ENCODE data around the gene DCAF11. TPM values are rescaled to one million over a fixed set of nuclear protein-coding genes. Genes with fewer than 3 reads are reported as not detected.

Gene DCAF11
- total RNA-seq, 1 donor from 2014 or later: 84.3 TPM

DNA sequence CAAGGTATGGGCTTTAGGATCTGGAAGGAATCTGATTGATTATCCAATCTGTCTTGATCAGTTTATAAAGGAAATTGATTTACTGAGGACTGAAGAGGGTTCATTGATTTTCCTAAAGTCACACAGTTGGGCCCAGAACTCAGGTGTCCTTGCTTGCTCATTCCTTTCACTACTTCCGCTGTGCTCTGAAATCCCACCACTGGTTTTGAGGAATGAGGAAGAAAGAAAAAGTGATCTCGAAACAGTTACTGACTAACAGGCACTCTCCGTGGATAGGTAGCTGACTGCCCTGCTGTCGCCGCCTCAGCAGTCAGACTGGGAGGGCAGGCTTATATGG is 15.8 kb downstream of the DCAF11 start, which contains the start of gene FITM1:
TSS of gene FITM1 (plus strand) at position 280 of the 337 bp plus-strand sequence. CDS start 905 bp downstream, outside the sequence.
- no peak for TF ChIP-seq CTCF (IDR thresholded peaks at IDR 0.05)
- Mint-ChIP-seq H3K27ac (no peak within 1 kb of the TSS), H3K4me1 (peaks cover 30% of the 10 kb centered on the region), H3K9me3 (no peaks in the 10 kb centered on the region), H3K4me3 (no peak within 1 kb of the TSS), H3K36me3 (ENCODE audit: low read depth) (peaks cover 3% of the 10 kb centered on the region), H3K27me3 (no peaks in the 10 kb centered on the region)
- intact Hi-C loops (cut with micrococcal nuclease): no loop called here
- ChIA-PET POLR2A (interaction anchor here (0.6 kb wide), 1 partner anchor 78 kb away, joined by 3 read pairs; the partner anchor contains the start of gene CARMIL3), CTCF (no interaction called here)
- ATAC-seq (ENCODE audit: low read depth): no peak
- no peak for DNase-seq

DNA sequence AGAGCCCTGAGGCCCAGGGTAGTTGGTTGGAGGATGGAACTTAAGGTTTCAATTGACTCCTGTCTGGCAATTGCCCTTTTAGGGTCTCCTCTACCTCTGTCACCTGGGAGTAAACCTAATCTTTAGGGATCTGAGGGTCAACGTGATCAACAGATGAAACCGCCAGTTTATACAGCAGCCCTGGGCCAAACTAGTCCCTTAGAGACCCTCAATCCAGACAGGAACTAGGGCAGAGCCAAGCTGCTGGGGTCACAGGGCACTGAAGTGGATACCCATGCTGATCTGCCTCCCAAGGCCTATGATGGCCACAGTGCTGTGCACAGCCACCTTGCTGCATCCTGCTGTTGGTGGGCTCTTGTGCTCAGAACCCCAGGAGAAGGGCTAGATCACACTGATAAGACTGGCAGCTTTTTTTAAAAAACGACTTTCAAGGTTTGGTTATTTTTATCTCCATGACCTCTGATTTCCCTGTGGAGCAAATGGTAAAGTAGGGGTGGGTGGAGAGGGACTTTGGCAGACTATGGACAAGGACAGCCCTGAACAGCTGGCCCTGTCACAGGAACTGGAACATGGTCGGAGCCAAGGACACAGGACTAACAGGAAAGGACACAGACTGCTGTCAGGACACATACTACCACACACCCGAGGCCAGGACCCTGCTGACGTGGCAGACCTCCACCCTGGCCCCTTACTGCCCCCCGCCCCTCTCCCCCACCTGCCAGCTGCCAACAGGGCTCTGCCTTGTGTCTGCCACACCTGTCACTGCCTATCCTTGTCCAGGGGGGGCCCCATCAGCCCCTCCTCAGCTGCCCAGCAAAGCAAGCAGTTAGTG is 16.4 kb downstream of the DCAF11 start:
- DNase-seq (no peak), ATAC-seq (ENCODE audit: low read depth) (no peak)
- Mint-ChIP-seq H3K9me3 (no peaks in the 10 kb centered on the region), H3K36me3 (ENCODE audit: low read depth) (peaks cover 3% of the 10 kb centered on the region), H3K4me3 (no peak overlapping the region), H3K27ac (no peak overlapping the region), H3K27me3 (no peaks in the 10 kb centered on the region), H3K4me1 (peaks cover 32% of the 10 kb centered on the region)
- POLR2A ChIA-PET: interaction anchor here (0.7 to 1.9 kb wide), 4 partner anchors 13 to 141 kb away, joined by 5 to 7 read pairs (median 6); partner anchors contain the start of genes DCAF11, IRF9 and NRL
- TF ChIP-seq CTCF (IDR thresholded peaks at IDR 0.05): no peak
- CTCF ChIA-PET: interaction anchor here (2.0 kb wide), 1 partner anchor 15 kb away, joined by 5 read pairs; the partner anchor contains the start of gene NRL
- intact Hi-C loops (cut with micrococcal nuclease): no loop called here

GRCh38 chr14:24131549-24131966 is 17.0 kb downstream of the DCAF11 start:
- TF ChIP-seq CTCF (IDR thresholded peaks at IDR 0.05): no peak
- Mint-ChIP-seq H3K36me3 (ENCODE audit: low read depth) (peaks cover 5% of the 10 kb centered on the region), H3K4me3 (no peak overlapping the region), H3K27me3 (no peaks in the 10 kb centered on the region), H3K27ac (no peak overlapping the region), H3K9me3 (no peaks in the 10 kb centered on the region), H3K4me1 (peaks cover 34% of the 10 kb centered on the region)
- no peak for ATAC-seq (ENCODE audit: low read depth)
- DNase-seq: no peak
- POLR2A ChIA-PET: interaction anchor here (0.7 to 1.9 kb wide), 4 partner anchors 14 to 142 kb away, joined by 5 to 7 read pairs (median 6); partner anchors contain the start of genes DCAF11, IRF9 and NRL
- CTCF ChIA-PET: interaction anchor here (2.0 kb wide), 1 partner anchor 16 kb away, joined by 5 read pairs; the partner anchor contains the start of gene NRL
- intact Hi-C loops (cut with micrococcal nuclease): no loop called here

- ChIA-PET CTCF (interaction anchor here (2.0 kb wide), 1 partner anchor 17 kb away, joined by 5 read pairs; the partner anchor contains the start of gene NRL), POLR2A (interaction anchor here (0.6 to 1.9 kb wide), 5 partner anchors 14 to 123 kb away, joined by 3 to 7 read pairs (median 3); partner anchors contain the start of genes DCAF11 and NRL)
- no peaks in the 10 kb centered on the region for H3K27me3 Mint-ChIP-seq
- intact Hi-C loops (cut with micrococcal nuclease): no loop called here
- ATAC-seq (ENCODE audit: low read depth) (no peak), DNase-seq (no peak)
- peak overlapping the region; percentile 50 for H3K27ac Mint-ChIP-seq
- H3K9me3 Mint-ChIP-seq: no peaks in the 10 kb centered on the region
- H3K4me3 Mint-ChIP-seq: no peak overlapping the region
- TF ChIP-seq CTCF (IDR thresholded peaks at IDR 0.05): no peak
- peaks cover 36% of the 10 kb centered on the region for H3K4me1 Mint-ChIP-seq
- H3K36me3 Mint-ChIP-seq (ENCODE audit: low read depth): peaks cover 11% of the 10 kb centered on the region
These were observed 17.6 kb downstream of the DCAF11 start for GRCh38 chr14:24132061-24132685.
